Stimulated activated naive CD8-positive, alpha-beta T cell treated with anti-CD3 and anti-CD28 coated beads, Interleukin-15, Interleukin-2, amounts not matched to agents 100 ng/mL and 50 ng/mL, for 24 hours (primary cell): ENCODE results near the gene IDH2.

ENCODE experiments used
- H3K27ac Mint-ChIP-seq: one replicate; pipeline ENCODE4 v1.8.0; 2021; ENCODE audit warnings: mild to moderate bottlenecking, mixed read lengths
- H3K27me3 Mint-ChIP-seq: one replicate; pipeline ENCODE4 v1.8.0; 2021; ENCODE audit warnings: mixed read lengths
- H3K36me3 Mint-ChIP-seq: one replicate; pipeline ENCODE4 v1.8.0; 2021; ENCODE audit warnings: low read depth, mixed read lengths
- H3K4me1 Mint-ChIP-seq: one replicate; pipeline ENCODE4 v1.8.0; 2021; ENCODE audit warnings: low read depth, mixed read lengths
- H3K4me3 Mint-ChIP-seq: one replicate; pipeline ENCODE4 v1.8.0; 2021; ENCODE audit warnings: mild to moderate bottlenecking, mixed read lengths
- H3K9me3 Mint-ChIP-seq: one replicate; pipeline ENCODE4 v1.8.0; 2021; ENCODE audit warnings: mixed read lengths

Gene IDH2

DNA sequence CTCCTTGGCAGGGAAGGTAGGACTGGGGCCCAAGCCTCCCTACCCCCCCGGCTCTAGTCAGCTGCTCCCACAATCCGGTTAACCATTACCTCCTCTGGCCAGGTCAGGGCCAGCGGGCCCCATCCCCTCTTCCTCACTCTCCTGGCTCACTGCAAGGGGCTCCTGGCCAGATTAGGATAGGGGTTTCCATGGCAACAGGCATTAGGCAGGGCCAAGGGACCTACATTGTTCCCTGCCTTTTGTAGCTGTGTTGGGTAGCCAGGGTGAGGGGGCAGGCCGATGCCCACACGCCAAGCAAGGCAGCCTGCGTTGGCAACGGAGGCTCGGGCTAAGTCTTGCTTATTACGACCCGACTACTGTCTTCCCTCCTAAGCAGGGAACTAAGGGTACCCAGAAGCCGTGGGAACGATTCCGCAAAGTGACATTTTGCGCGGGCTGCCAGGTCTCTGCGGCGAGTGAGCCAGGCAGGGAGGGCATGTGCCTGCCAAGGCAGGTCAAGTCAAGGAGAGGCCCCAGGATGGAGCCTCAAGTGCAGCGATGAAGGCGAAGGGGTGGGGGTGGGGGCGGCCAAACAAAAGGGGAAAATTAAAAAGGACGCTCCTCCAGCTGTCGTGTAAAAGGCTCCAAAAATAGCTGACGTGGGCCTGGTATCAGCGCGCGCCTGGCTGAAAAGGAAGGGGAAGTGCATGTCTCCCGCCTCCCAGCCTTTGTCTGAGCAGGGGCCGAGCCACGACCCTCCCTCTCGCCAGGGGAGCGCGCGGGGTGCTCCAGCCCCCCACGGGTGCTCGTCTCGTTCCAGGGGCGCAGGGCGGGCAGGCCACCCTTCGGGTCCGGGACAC, 919 bp downstream of the IDH2 start:
- no peaks in the 10 kb centered on the region for H3K27me3 Mint-ChIP-seq
- H3K36me3 Mint-ChIP-seq = peaks cover 10% of the 10 kb centered on the region
- H3K9me3 Mint-ChIP-seq = no peaks in the 10 kb centered on the region
- H3K4me3 Mint-ChIP-seq = peak overlapping the region; percentile 88
- peak overlapping the region; percentile 85 for H3K27ac Mint-ChIP-seq
- H3K4me1 Mint-ChIP-seq = peaks cover 62% of the 10 kb centered on the region

DNA sequence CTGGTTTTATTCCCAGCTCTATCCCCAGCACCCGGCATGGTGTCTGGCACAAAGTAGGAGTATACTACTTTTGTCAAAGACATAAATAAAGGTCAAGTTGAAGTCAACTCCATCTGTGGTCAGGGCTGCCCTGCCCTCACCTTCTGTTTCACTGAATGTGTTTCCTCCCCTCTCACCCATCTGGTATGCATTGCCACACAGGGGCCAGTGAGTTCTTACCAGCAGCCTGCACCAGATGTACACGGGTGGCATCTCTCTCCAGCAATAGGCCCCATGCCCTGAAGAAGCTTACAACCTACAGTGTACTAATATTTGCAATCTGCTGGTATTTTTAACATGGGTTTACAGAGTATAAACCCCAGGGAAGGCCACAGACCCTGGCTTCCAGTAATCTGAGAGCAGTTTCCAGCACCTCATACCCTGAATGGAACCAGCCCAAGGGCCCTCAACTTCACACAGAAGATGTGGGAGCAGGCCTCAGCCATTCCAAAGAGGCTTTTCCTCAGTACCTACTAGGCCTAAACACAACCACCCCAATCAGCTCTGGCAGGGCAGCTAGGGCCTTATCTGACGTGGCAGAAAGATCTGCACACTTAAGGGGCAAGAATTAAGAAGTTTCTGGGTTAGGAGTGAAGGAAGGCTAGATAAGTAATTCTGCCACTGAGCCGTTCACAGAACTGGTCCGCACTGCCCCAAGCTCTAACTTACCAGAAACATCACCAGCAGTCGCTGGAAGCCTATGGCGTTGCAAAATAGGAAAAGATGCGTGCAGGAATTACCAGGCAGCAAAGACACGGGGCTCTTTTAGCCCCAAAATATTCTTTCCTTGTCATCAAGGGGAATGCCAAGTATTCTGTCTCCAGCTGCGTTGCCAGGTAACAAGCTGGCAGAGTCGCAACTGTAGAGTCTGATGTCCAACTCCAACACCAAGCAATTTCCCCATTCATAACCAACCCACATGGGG, 2.1 kb downstream of the IDH2 start:
- Mint-ChIP-seq H3K4me3 (peak overlapping the region; percentile 88), H3K27me3 (no peaks in the 10 kb centered on the region), H3K27ac (peak overlapping the region; percentile 85), H3K36me3 (peaks cover 13% of the 10 kb centered on the region), H3K9me3 (no peaks in the 10 kb centered on the region), H3K4me1 (peaks cover 74% of the 10 kb centered on the region)

DNA sequence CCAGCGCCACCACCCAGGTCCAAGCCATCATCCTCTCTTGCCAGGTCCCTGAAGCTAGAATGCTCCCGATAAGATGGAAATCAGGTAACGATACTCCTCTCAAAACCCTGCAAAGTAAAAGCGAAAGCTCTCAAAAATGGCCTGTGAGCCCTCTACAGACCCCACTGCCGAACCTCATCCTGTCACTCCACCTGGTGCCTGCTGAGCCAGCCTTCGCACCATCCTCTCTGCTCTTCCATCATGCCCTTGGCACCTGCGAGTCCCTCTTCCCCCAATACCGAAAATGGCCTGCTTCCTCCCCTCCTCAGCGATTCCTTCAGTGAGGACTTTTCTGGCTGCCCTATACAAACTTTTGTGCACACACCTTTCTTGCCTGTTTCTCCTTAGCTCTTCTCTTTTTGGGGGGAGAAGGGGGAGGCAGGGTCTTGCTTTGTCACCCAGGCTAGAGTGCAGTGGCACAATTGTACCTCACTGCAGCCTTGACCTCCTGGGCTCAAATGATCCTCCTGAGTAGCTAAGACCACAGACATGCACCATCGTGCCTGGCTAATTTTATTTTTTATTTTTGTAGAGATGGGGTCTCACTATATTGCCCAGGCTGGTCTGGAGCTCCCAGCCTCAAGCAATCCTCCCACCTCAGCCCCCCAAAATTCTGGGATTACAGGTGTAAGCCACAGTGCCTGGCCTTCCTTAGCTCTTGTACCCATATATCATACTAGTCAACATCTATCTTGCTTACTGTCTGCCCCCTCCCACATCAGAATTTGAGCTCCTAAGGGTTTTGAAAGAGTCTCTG, 3.0 kb downstream of the IDH2 start:
- H3K36me3 Mint-ChIP-seq = peaks cover 13% of the 10 kb centered on the region
- H3K4me3 Mint-ChIP-seq = peak overlapping the region; percentile 88
- H3K27ac Mint-ChIP-seq = peak overlapping the region; percentile 89
- no peaks in the 10 kb centered on the region for H3K27me3 Mint-ChIP-seq
- peaks cover 83% of the 10 kb centered on the region for H3K4me1 Mint-ChIP-seq
- no peaks in the 10 kb centered on the region for H3K9me3 Mint-ChIP-seq

DNA sequence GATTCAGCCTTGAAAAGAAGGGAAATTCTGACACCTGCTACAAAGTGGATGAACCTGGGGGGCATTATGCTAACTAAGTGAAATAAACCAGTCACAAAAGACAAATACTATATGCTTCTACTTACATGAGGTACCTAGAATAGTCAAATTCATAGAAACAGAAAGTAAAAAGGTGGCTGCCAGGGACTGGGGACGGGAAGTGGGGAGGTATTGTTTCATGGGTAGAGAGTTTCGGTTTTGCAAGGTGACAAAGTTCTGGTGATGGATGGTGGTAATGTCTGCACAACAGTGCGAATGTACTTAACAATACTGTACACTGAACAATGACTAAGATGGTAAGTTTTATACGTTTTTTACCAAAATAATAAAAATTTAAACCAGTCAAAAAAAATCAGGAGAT, 4.8 kb downstream of the IDH2 start:
- Mint-ChIP-seq H3K4me3 (peak overlapping the region; percentile 79), H3K27ac (peak overlapping the region; percentile 91), H3K36me3 (peaks cover 13% of the 10 kb centered on the region), H3K27me3 (no peaks in the 10 kb centered on the region), H3K4me1 (peaks cover 76% of the 10 kb centered on the region), H3K9me3 (no peaks in the 10 kb centered on the region)

DNA sequence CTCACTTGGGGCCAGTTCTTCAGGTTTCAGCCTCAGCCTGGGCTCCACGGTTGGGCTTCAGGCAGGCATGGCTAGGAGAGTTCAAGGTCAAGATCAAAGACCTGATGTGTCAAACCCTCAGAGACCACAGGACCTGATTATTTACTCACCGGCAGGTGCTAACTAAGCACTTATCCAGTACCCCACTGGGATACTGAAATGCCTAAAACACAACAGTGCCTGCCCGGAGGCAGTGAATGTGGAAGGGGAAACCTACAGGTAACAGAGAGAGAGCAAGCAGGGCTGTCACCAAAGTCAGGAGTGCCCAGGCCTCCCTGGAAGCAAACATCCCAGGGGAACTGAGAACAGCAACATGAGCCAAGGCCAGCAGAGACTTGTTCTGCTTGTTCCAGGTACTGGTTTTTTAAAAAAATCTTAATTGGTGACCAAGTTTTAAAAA, 6.7 kb downstream of the IDH2 start:
- peak overlapping the region; percentile 73 for H3K27ac Mint-ChIP-seq
- peaks cover 20% of the 10 kb centered on the region for H3K36me3 Mint-ChIP-seq
- no peaks in the 10 kb centered on the region for H3K9me3 Mint-ChIP-seq
- peak overlapping the region; percentile 19 for H3K4me3 Mint-ChIP-seq
- H3K27me3 Mint-ChIP-seq = no peaks in the 10 kb centered on the region
- peaks cover 70% of the 10 kb centered on the region for H3K4me1 Mint-ChIP-seq

DNA sequence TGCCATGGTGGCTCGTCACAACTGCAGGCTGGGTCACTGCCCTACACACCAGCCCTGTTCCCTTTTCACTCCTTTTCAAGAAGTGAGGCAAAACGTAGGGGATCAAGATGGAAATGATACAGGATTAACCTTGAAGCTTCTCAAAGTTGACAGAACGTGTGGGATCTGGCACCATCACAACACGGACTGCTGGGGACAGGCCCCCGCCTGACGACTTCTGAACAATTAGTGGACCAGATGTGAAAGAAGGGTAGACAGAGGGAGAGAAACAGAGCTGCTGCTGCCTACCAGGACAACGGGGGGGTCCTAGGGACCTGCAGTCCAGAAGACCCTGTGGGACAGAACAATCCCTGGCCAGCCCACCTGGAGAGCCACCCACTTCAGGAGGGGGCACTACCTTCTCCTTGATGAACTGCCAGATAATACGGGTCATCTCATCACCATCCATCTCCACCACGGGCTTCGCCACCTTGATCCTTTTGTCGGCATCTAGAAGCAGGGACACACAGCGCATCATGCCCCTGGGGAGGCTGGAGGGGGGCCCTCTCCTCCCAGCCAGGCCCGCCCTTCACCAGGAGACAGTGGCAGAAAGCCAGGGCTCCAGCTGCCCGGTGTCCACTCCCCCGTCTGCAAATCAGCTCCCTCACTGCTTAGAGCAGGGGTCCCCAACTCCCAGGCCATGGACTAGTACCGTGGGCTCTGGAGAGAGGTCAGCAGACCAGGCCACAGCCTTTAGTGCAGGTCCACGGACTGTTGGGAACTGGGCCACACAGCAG, 10.9 kb downstream of the IDH2 start:
- peaks cover 37% of the 10 kb centered on the region for H3K4me1 Mint-ChIP-seq
- H3K9me3 Mint-ChIP-seq = no peaks in the 10 kb centered on the region
- no peak overlapping the region for H3K4me3 Mint-ChIP-seq
- H3K27ac Mint-ChIP-seq = no peak overlapping the region
- no peaks in the 10 kb centered on the region for H3K27me3 Mint-ChIP-seq
- peaks cover 34% of the 10 kb centered on the region for H3K36me3 Mint-ChIP-seq

DNA sequence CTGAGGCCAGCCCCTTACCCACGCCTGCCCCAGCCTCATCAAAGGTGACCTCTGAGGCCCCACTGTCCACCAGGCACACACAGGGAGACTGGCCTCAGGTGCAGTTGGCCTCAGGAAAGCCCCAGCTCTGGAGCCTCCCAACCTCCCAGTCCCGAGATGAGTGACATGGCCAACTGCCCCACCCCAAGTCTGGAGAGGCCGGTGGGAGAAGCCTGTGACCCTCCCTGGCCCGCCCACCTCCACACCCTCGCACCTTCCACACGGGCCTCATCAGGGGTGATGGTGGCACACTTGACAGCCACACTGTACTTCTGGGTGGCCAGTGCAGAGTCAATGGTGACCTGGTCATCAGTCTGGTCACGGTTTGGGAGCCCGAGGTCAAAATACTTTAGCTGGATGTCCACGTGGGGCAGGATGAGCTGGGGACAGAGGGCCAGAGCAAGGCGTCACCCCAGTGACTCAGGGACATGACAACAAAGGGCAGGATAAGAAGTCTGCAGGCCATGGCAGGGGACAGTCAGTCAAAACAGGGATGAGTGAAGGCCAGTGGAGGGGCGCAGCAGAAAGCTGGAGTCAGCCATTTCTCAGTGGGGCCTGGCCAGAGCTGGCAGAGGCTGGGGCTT, 11.9 kb downstream of the IDH2 start:
- peaks cover 27% of the 10 kb centered on the region for H3K4me1 Mint-ChIP-seq
- H3K36me3 Mint-ChIP-seq = peaks cover 31% of the 10 kb centered on the region
- H3K4me3 Mint-ChIP-seq = no peak overlapping the region
- no peak overlapping the region for H3K27ac Mint-ChIP-seq
- H3K9me3 Mint-ChIP-seq = no peaks in the 10 kb centered on the region
- no peaks in the 10 kb centered on the region for H3K27me3 Mint-ChIP-seq

DNA sequence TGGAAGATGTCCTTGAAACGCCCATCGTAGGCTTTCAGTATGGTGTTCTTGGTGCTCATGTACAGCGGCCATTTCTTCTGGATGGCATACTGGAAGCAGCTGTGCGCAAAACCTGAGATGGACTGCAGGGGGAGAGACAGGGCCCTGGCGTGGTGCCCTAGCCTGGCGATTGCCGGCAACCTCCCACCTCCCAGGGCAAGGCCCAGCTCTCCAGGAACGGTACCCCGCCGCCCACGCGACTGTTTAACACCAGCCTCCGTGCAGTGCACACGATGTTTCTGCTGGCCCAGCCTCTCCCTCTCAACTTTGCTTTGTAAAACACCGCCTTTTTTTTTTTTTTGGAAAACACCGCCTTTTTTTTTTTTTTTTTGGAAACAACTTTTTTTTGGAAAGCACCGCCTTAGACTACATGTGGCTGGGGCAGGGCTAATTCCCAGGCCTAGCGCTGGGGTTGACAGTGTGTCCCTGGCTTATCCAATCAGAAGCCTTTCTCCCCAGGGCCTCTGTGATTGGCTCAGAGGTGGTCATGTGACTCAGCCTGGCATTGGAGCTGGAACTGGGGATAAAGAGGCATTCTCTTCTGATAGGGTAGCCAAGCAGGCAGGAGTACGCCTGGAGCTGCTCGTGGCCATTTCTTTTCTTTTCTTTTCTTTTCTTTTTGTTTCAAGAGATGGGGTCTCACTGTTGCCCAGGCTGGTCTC, 14.7 kb downstream of the IDH2 start:
- Mint-ChIP-seq H3K4me3 (no peak overlapping the region), H3K27me3 (no peaks in the 10 kb centered on the region), H3K9me3 (no peaks in the 10 kb centered on the region), H3K27ac (no peak overlapping the region), H3K4me1 (peaks cover 12% of the 10 kb centered on the region), H3K36me3 (peaks cover 38% of the 10 kb centered on the region)

DNA sequence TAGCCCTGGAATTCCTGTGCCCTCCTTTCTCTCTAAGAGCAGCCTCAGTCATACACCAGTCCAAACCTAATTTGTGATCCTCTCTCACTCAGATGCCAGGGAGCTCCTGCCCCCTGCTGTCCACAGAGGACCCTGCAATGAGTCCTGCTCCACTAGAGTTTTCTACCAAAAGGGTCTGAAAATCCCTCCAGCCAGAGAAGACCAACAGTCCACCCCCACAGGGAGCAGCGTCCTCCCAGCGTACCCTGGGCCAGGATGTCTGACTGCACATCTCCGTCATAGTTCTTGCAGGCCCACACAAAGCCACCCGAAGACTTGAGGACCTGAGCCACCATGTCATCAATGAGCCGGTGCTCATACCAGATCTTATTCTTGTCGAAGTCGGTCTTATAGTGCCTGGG, 15.4 kb downstream of the IDH2 start:
- Mint-ChIP-seq H3K36me3 (peaks cover 38% of the 10 kb centered on the region), H3K9me3 (no peaks in the 10 kb centered on the region), H3K4me3 (no peak overlapping the region), H3K4me1 (peaks cover 12% of the 10 kb centered on the region), H3K27ac (peak overlapping the region; percentile 77), H3K27me3 (no peaks in the 10 kb centered on the region)

DNA sequence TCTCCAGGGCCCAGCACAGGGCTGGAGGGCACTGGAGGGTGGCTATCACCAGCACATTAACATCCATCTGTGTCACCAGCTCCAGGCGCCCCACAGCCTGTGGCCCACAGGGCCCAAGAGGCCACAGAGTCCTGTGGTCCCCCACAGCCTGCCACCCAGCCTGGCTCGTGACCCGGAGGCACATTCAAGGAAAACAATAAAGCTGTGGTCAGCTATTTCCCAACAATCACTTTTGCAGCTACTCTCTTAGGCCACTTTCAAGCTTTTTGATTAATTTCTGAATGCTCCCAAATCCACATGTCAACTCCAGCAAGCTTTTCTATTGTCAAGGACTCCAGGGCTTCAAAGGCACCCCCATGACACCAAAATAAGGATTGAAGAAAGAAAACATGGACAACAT, 16.7 kb downstream of the IDH2 start:
- Mint-ChIP-seq H3K9me3 (no peaks in the 10 kb centered on the region), H3K4me1 (peaks cover 8% of the 10 kb centered on the region), H3K4me3 (no peak overlapping the region), H3K27me3 (no peaks in the 10 kb centered on the region), H3K36me3 (peaks cover 32% of the 10 kb centered on the region), H3K27ac (no peak overlapping the region)

DNA sequence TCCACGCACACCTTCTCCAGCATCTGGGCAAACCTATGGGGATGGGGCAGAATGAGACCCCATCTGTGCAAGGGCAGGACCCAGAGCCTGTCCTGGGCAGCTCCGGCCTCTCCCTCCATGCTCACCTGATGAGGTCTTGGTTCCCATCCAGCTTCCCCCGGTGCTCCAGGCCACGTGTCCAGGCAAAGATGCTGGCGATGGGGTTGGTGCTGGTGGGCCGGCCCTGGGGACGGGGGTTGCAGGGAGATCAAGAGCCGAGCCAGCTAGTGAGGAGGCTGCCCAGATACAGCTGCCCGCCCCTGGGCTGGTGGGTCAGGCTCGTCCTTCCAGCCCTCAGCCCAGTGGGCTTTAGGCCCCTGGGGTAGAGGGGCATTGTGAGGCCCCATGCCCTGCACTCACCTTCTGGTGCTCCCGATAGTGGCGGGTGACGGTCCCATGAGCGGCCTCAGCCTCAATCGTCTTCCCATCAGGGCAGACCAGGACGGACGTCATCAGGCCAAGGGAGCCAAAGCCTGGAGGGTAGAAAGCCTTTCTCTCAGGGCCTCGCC, 17.3 kb downstream of the IDH2 start:
- Mint-ChIP-seq H3K4me1 (peaks cover 8% of the 10 kb centered on the region), H3K27me3 (no peaks in the 10 kb centered on the region), H3K4me3 (no peak overlapping the region), H3K27ac (no peak overlapping the region), H3K36me3 (peaks cover 30% of the 10 kb centered on the region), H3K9me3 (no peaks in the 10 kb centered on the region)

DNA sequence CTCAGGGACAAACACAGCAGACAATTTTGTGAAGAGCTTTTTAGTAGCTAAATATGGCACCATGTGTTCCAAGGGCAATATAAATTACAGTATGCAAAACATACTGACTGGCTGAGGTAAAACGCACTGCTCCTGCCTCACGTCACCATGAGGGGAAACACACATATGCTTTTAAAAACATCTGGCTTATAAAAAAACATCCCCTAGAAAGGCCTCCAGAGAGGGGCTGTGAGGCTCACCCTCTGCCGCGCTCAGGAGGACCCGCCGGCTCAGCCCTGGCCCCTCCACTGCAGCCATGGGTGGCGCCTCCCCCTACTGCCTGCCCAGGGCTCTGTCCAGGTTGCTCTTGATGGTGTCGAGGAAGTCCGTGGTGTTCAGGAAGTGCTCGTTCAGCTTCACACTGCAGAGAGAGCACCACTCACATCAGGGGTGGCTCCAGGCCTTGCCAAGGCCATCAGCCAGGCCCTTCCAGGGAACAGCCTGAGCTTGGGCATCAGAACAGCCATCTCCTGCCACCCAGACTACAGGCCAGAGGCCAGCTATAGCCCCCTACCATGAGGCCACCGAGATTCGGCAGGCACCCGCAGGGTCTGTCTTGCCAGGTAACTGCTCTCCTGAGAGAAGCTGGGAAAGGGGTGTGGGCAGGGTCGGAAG, 18.2 kb downstream of the IDH2 start:
- Mint-ChIP-seq H3K27me3 (no peaks in the 10 kb centered on the region), H3K27ac (no peak overlapping the region), H3K36me3 (peaks cover 25% of the 10 kb centered on the region), H3K9me3 (no peaks in the 10 kb centered on the region), H3K4me1 (peaks cover 9% of the 10 kb centered on the region), H3K4me3 (no peak overlapping the region)
